A172 (cell line): Measurements from ENCODE around the gene MATCAP1. TPM values are rescaled to one million over a fixed set of nuclear protein-coding genes. Genes with fewer than 3 reads are reported as not detected.
A peak's percentile ranks its signal among the peaks of the same experiment; 100 is the strongest.

Experiments
- DNase-seq: peaks from one replicate; pipeline ENCODE4 v3.0.0-alpha.2; 2015; ENCODE audit warnings: low spot score
- total RNA-seq: library from RNA; depleted of rRNA; stranded (reverse); fragments of >200 nt; shearing (Covaris generic); gene quantifications from 2 replicates; pipeline ENCODE4 v1.2.3, GENCODE V29; 2014

Gene MATCAP1
- total RNA-seq, 1 experiment from 2014 or later = 17.5 TPM

DNA sequence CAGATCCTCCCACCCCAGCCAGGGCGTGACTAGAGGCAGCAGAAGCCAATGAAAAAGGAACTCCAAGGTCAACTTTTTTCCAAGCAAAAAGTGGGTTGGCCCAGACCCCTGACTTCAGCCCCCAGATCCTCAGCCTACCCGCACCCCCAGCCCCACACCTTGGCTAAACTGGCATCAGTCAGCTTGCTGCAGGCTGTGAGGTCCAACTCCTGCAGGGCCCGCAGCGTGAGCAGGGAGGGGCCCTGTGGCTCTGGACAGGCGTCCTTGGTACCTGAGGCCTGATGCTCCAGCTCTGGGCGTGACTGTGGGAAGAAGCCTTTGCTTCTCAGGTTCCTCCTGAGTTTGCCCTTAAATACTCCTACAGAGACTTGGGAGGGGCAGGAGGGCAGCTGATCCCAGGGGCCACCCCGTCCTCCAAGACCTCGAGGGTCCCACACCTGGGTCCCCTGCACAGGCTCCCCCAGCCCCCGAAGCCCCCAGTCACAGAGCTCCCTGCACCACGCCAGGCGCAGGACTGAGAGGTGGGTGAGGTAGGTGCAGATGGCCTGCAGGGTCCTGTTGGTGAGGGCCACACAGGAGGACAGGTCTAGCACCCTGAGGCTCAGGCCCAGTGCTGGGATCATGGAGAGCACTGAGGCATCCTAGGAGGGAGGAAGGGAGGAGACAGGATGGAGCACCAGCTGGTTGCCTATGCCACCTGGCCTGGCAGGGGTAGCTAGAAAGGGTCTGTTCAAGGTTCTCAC lies 24.6 kb upstream of the MATCAP1 start:
- DNase-seq = no peak

DNA sequence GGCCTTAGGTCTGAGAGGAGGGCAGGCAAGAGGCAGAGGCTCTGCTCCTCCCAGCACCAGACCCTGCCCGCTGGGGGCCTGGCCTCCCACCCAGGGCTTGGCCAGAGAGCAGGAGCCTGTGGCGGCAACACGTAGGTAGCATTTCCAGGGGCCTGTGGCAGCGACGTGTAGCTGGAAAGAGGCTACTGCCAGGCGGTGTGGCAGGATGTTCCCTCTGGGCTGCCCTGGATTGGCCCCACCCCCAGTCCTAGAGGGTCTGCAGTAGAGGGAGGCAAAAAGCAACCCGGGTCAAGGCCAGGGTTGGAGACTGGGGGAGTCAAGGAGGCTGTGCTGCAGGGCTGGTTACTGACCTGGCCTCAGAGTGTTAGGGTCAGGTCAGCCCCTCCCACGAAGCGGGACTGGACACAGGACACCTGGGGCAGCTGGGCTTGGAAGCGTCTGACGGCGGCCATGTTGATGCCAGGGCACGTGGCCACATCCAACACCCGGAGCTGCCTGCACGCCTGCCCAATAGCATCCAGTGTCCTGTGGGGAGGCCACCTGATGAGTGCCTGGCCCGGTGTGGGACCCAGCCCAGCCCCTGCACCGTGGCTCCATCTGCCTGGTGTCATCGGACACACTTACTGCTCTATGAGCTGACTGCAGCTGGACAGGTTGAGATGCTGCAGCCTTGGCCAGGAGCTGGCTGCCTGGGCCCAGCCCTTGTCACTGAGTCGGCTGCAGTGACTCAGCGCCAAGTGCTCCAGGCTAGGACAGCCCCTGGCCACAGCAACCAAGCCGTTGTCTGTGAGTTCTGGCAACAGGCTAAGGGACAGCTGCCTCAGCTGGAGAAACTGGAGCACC lies 23.7 kb upstream of the MATCAP1 start:
- peak; percentile 77 for DNase-seq

DNA sequence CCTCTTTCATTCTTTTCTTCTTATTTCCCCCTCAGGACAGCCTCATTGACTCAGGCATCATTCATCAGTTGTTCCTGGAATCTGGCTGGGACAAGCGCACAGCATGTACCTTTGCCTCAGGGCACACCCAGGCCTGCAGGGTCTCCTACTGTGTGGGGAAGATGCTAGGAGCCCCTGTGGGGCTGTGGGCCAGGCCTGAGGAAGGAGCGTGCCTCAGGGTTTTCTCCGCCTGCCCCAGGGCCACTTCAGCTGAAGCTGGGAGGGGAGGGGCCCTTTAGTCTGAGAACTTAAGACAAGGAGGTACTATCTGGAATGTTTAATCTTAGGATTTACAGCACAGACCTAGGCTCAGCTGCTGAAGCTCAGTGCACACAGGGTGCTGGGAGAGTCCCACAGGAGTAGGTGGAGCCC lies 23.1 kb upstream of the MATCAP1 start:
- DNase-seq = peak; percentile 46

DNA sequence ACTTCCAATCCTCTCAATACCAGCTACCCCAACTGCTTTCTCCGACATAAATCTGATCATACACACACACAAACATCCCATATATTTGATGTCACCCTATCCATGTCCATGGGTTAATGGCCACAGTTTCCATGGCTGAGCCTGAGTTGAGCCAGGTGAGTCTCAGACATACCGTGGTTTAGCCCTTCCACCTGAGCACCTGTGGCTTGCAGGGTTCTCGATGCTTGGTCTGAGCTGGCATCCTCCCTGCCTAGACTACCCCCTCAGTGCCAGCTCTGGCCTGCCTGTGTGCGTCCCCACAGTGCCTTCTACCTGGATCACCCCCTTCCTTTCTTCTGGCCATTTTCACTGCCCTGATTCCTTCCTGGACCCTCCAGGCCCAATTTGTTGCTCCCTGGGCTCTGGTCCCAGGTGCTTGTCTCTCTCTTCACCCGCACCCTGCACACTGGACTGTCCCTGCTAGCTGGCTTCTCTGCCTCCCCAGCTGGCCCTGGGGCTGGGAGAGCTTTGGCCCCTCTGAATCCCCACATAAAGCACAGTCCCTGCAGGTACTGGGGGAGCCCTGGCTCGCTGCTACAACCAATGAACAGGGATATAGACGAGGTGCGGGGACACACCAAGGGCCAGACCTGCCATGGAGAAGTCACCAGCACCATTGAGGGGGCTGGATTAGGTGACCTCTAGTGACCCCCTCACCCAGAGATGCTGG lies 22.5 kb upstream of the MATCAP1 start:
- DNase-seq = no peak

DNA sequence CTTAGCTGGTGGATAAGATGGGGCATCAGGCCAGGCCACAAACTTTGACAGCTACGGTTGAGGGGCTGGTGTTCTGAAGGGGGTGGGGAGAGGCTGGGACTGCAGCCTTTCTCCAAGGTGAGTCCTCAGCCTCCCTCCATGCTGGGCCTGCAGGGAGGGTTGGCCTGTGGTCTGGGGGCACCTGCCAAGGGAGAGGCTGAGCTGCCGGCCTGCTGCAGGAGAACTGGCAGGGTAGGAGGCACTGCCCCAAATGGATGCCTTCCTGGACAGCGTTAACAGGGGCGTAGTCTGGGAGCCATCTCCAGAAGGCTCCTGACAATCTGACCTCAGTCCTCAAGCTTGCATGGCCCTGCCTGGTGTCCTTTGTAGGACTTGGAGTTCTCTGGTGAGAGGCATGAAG lies 20.3 kb upstream of the MATCAP1 start:
- no peak for DNase-seq

DNA sequence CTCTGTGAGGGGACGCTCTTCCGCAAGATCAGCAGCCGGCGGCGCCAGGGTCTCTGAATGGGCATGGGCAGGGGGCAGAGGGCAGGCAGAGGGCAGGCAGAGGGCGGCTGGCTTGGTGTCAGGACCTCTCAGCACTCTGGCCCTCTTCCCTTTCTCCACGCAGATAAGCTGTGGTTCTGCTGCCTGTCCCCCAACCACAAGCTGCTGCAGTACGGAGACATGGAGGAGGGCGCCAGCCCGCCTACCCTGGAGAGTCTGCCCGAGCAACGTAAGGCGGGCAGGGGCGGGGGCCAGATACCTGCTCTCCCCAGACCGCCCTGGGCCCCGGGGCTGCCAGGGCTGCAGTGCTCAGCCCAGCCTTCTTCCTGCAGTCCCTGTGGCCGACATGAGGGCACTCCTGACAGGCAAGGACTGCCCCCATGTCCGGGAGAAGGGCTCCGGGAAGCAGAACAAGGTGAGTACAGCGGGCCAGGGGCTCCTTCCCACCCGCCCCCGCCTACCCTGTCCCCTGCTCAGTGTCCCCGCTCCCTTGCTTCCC lies 19.3 kb upstream of the MATCAP1 start:
- no peak for DNase-seq

DNA sequence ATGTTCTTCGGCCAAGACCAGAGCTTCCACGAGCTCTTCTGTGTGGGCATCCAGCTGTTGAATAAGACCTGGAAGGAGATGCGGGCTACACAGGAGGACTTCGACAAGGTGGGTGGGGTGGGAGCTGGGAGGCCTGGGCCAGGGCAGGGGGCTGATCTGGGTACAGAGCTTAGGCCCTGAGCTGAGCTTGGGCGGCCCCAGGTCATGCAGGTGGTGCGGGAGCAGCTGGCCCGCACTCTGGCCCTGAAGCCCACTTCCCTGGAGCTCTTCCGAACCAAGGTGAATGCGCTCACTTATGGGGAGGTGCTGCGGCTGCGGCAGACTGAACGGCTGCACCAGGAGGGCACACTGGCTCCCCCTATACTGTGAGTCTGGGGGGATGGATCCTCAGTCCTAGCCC lies 18.7 kb upstream of the MATCAP1 start:
- no peak for DNase-seq

DNA sequence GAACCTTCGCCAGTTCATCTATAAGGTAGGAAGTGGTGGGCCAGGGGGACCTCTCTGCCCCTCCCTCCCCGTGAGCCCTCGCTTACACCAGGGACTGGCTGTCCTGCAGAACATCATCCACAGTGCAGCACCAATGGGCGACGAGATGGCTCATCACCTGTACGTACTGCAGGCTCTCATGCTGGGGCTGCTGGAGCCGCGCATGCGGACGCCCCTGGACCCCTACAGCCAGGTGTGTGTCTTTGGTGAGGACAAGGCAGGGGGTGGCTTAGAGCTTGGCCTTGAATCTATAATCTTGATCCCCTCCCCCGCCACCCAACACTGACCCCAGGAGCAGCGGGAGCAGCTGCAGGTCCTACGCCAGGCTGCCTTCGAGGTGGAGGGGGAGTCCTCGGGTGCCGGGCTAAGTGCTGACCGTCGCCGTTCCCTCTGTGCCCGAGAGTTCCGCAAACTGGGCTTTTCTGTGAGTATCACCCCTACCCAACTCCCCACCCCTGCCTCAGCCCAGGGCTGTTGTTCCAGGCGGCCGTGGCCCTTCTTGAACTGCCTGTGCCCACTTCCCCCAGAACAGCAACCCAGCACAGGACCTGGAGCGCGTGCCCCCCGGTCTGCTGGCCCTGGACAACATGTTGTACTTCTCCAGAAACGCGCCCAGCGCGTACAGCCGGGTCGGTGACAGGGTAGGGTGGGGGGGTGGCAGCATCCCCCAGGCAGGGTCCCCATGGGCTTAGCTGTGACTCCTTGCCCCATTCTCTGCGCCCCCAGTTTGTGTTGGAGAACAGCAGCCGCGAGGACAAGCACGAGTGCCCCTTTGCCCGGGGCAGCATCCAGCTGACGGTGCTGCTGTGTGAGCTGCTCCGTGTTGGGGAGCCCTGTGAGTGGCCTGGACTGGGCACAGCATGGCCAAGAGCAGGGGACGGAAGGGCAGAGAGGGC lies 17.9 kb upstream of the MATCAP1 start:
- no peak for DNase-seq

DNA sequence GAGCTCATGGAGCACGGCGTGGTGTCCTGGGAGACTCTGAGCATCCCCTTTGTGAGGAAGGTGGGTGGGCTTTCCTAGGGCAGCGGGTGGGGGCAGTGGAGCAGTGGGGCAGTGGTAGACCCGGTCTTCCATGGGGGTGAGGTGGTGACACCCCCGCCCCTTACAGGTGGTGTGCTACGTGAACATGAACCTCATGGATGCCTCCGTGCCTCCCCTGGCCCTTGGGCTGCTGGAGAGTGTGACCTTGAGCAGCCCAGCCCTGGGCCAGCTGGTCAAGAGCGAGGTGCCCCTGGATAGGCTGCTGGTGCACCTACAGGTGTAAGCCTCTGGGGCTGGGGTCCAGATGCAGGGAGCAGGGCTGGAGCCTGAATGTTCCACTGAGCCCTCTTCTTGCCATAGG lies 16.7 kb upstream of the MATCAP1 start:
- DNase-seq = no peak

DNA sequence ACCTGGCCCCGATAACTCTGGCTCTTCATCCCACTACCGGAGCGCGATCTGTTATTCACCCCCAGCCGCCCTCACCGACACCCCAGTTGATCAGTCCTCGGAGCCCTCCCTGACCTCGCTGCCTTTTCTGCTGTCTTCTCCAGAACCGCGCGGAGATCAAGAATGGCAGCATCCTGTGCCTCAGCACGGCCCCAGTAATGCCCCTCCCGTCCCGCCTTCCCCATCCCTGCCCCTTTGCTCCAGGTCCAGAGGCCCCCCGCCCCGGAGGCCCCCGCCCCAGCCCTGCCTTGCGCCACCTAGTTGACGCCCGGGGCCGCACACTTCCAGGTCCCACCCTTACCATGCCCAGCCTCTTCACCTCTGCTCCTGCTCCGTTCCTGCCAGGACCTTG lies 16.0 kb upstream of the MATCAP1 start:
- DNase-seq = no peak

DNA sequence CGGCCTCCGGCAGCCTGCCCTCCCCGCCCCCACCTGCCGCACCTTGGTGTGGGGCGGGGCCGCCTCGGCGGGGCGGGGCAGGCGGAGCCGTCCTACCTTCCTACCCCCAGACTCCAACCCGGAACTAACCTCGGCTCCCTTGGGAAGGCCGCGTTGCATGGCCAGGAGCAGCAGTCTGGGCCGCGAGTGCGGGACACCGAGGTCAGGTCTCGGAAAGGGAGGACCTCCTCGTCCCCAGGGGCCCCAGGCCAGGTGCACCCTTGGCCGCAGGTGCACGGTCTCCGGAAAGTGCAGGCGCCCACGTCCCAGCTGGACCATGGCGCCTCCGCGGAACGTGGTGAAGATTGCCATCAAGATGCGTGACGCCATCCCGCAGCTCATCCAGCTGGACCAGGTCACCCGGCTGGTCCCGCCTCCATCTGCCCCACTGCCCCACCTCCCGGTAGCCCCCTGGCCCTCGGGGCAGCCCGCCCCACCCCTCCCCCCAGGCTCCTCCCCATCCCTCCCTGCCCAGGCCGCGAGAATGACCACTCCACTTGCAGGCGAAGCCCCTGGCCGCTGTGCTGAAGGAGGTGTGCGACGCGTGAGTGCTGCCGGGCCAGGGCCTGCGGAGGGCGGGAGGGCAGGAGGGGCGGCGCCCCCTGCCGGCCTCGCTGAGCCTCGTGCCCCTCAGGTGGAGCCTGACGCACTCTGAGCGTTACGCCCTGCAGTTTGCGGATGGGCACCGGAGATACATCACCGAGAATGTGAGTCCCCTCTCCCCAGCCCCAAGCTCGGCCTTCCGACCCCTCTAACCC lies 15.4 kb upstream of the MATCAP1 start, which contains the start of gene ELMO3:
ELMO3 (plus strand) TSS at position 121 of the 797 bp plus-strand sequence; CDS start at position 317, 196 bp downstream.
- DNase-seq = no peak

DNA sequence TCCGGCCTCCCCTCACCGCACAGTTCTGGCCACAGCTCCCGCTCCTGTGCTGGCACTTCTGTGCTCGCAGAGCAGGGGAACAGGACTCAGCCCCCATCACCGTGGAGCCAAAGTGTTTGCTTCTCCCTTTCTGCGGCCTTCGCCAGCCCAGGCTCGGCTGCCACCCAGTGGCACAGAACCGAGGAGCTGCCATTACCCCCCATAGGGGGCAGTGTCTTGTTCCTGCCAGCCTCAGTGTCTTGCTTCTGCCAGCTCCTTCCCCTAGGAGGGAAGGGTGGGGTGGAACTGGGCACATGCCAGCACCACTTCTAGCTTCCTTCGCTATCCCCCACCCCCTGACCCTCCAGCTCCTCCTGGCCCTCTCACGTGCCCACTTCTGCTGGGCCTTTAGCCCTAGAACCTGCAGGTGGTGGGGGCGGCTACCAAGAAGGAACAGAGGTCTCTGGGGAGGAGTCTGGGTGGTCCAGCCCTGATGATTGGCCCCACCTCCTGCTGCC lies 14.5 kb upstream of the MATCAP1 start:
- peak; percentile 35 for DNase-seq

DNA sequence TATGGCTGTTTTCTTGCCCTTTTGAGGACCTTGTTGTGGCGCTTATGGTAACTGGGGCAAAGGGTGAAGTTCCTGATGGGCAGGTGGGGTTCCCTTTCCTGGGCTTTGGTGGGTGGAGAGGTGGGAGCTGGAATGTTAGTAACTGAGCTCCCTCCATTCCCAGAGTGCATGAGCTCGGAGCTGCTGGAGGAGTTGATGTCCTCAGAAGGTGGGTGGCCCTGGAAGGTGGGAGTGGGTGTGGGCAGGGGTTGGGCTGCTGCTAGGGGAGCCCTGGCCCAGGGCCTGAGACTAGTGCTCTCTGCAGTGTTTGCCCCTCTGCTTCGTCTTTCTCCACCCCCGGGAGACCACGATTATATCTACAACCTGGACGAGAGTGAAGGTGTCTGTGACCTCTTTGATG lies 13.9 kb upstream of the MATCAP1 start:
- DNase-seq = no peak

DNA sequence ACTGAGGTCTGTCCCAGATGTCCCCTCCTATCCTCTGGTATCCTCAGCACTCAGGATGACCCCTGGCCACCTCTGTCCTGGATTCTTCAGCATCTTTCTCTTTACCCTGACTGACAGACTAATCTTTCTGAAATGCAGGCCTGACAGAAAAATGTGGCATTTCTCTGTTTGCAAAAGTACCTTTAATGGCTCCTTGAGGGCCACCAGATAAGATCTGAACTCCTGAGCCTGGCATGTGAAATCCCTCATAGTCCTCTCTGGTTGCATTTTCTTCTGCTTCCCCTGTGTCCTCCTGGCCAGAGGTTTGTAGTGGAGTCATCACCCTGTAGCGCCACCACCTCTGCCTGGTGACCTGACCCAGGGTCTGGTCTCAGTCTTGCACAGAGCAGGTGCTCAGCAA lies 13.1 kb upstream of the MATCAP1 start:
- DNase-seq = no peak

DNA sequence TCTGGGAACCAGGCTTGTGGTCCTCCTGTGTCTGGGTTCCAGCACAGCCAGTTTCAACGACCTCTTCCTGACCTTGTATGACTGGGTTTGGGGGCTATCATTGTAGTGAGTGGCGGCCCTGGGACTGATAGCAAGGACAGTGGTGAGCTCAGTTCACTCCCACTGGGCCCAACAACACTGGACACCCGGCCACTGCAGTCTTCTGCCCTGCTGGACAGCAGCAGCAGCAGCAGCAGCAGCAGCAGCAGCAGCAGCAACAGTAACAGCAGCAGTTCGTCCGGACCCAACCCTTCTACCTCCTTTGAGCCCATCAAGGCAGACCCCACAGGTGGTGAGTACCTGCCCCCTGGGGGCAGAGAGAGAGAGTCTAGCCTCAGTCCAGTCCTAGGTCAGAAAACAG lies 11.9 kb upstream of the MATCAP1 start:
- no peak for DNase-seq

DNA sequence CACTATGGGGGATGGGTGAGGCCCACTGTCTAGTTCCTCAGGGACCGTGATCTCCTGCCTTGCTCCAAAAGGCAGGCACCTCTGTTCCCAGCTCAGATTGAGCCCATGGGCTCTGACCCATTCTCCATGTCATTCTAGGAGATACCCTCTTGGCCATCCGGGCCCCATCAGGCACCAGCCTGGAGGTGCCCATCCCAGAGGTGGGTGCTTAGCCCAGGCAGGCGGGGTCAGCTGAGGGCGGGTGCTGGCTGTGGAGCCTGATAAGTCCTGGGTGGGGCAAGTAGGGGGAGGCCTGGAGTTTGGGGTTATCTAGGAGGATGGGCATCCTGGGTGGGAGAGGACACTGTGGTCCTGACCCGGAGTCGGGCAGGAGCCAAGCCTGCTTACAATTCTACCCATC lies 10.5 kb upstream of the MATCAP1 start:
- DNase-seq = no peak

DNA sequence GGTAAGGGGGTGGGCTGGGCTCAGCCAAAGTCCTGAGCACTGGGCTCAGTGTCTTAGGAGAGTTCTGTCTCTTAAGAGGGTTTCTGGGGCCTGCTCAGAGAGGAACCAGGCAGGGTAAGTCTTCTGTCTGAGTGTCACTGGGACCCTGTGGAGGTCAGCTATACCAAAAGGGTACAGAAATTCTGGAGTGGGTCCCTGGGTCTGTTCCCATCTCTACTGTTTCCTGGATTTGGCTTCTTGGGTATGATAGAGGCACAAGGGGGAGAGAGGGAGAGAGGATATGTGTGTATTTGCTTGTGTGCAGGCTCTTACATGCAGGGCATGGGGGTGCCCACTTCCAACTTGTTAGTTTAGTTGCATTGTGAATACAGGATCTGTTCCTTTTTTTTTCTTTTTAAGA lies 9.8 kb upstream of the MATCAP1 start:
- no peak for DNase-seq

DNA sequence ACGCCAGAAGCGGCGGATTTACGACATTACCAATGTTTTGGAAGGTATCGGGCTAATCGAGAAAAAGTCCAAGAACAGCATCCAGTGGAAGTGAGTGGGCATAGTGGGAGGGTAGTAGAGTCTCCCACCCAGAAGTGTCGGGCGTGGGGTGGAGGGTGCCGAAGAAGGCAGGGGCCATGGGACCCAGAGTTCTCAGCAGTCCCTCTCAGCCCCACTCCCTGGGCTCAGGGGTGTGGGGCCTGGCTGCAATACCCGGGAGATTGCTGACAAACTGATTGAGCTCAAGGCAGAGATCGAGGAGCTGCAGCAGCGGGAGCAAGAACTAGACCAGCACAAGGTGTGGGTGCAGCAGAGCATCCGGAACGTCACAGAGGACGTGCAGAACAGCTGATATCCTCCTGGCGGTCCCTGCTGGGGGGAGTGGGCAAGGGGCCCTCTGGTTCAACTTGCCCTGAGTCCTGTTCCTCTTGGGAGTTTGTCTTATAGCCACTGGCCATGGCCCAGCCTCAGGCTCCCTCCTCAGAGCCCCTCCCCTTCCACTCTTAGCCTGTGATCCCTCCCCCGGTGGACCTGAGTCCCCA lies 9.1 kb upstream of the MATCAP1 start:
- DNase-seq = no peak

DNA sequence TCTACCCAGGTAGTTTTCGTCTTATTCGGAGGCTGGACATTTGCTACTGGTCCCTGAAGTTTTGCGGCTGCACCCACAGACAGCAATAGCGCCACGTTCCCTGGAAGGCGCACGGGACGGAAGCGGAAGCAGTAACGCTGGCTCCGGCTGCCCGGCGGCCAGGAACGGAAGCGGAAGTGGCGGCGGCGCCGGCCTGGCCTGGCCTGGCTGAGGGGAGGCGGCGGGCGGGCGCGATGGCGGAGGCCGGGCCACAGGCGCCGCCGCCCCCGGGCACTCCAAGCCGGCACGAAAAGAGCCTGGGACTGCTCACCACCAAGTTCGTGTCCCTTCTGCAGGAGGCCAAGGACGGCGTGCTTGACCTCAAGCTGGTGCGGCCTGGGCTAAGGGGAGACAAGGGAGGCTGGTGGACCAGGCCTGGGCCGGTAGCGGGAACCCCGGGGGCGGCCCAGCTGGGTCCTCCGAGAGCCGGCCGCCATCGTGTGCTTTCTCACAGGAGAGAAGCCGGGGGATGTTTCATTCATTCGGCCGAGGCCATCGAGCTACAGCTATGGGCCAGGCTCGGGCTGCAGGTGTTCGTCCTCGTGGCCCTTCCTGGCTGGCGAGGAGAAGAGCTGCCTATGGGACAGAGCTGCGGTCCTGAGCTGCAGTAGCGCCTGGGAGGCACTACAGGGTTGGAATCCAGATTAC lies 8.4 kb upstream of the MATCAP1 start, which contains the start of gene E2F4:
E2F4 (plus strand) TSS at position 161 of the 687 bp plus-strand sequence; CDS start at position 234, 73 bp downstream.
- peak; percentile 85 for DNase-seq
